Heart left ventricle (tissue), 13 donors: ENCODE measurements around the gene ADGRG2.

Experiments used
- CTCF ChIP-seq, 12 donors: fragments of 200-600 bp; sonication (generic) in 4 of 12; IDR thresholded peaks; one replicate each; pipeline versions ENCODE4 v1.5.0 to v1.8.0; 2018 to 2022; ENCODE audit warnings: antibody characterized with exemption in 12 of 12, mild to moderate bottlenecking in 5 of 12
- POLR2A ChIP-seq, 2 donors: fragments of 450-650 bp; IDR thresholded peaks; one replicate each; pipeline ENCODE4 v1.6.1; 2017; ENCODE audit warnings: antibody characterized with exemption in 2 of 2, mild to moderate bottlenecking in 2 of 2, moderate library complexity in 2 of 2
- donor health status: ischemic (EF 13 %, LVEDD 7.1; RV severe dilation, severe dysfunction).
- donor health status: DM: no; HTN: yes; CAD: no.
- donor health status: DM: no; HTN: no; CAD: no.
- donor health status: ischemic (EF 25% LVEDD 6.9; RV normal size, moderate dysfunction).
- donor health status: ischemic (EF 25% LVEDD 5.7; RV mildly dilated, moderate dysfunction).
- donor health status: ischemic (EF 35%, LVEDD 5.7; RV mildly dilated, moderate dysfunction).
- donor health status: nonischemic (EF 11% LVEDD 7.7; RV severe dilation, severe dysfunction).
- donor health status: DM: yes; HTN: yes; CAD: no.
- donor health status: PGD.
- donor health status: ischemic (EF 29% LVEDD 5.4; RV normal size, mild dysfunction).
- donor health status: nonischemic (EF 23%, LVEDD 6.1; RV moderate dilation, normal function).

- no peak for TF ChIP-seq CTCF (IDR thresholded peaks at IDR 0.05)
- no peak for TF ChIP-seq POLR2A (IDR thresholded peaks at IDR 0.05)
Observed at GRCh38 chrX:18992829-18993228, 129.4 kb downstream of the ADGRG2 start.
